Mucosa of stomach (tissue), 1 donor: ENCODE results near the gene RNF152.

Source experiments
- H3K27me3 ChIP-seq: one replicate; pipeline ENCODE4 v1.7.0; 2013; ENCODE audit warnings: mild to moderate bottlenecking, low read length; ENCODE audit not compliant: control insufficient read depth, insufficient read depth
- H3K36me3 ChIP-seq: one replicate; pipeline ENCODE4 v1.7.0; 2013; ENCODE audit warnings: low read length; ENCODE audit not compliant: control insufficient read depth, insufficient read depth
- H3K4me1 ChIP-seq: one replicate; pipeline ENCODE4 v1.7.0; 2013; ENCODE audit warnings: mild to moderate bottlenecking, low read length; ENCODE audit not compliant: control insufficient read depth, insufficient read depth
- H3K4me3 ChIP-seq: one replicate; pipeline ENCODE4 v1.7.0; 2013; ENCODE audit warnings: low read length
- H3K9ac ChIP-seq: one replicate; pipeline ENCODE4 v1.7.0; 2013; ENCODE audit warnings: mild to moderate bottlenecking, low read length, moderate library complexity
- H3K9me3 ChIP-seq: one replicate; pipeline ENCODE4 v1.7.0; 2013; ENCODE audit warnings: mild to moderate bottlenecking, low read length, moderate library complexity; ENCODE audit not compliant: control insufficient read depth
- donor health status: Pancreatic carcinoma.

Gene RNF152

DNA sequence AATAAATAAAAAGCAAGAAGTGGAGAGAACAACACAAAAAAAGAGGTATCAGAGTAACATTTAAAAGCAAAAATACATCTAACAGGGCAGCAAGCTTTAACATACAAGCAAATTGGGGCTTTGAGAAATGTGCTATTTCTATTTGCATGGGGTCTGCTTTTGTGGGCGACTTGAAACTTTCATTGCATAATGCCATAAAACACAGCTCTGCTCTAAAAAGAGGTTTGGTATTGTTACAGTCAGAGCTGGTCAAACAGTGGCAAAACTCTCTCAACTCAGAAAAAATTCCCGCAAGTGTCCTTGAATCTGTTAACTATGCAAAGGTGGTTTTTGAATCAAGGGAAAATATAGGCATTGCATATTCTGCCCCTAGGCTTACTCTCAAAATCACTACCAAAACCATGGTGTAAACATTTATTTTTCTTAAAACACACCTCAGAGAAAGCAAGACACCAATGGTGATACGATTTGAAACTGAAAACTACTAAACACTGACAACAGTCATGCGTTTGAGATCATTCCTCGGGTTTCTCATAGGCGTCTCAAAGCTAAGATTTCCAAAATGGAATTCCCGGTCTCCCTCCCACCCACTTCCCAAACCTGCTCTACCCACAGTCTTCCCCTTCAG is 45.5 kb downstream of the RNF152 start:
- Histone ChIP-seq H3K9ac (no peak overlapping the region), H3K36me3 (no peaks in the 10 kb centered on the region), H3K4me3 (no peak overlapping the region), H3K9me3 (no peaks in the 10 kb centered on the region), H3K4me1 (no peaks in the 10 kb centered on the region), H3K27me3 (no peaks in the 10 kb centered on the region)

DNA sequence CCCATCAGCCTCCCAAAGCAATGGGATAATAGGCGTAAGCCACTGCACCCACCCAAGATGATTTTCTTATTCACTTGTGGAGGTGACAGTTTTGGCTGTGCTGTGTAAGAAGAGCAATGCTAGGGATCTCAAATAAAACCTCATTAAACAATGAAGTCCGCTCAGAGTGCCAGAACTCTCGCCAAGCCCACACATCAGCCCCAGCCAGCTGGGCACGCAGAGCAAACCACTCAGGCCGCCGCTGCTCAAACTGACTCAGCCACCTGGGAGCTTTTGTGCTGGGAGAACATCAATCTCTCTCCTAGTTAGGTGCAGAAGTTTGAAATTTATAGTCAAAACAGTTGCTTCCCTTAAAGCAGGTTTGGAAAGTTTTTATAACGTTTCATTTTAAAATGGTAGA is 47.6 kb downstream of the RNF152 start:
- H3K9me3 ChIP-seq = no peaks in the 10 kb centered on the region
- no peaks in the 10 kb centered on the region for H3K4me1 ChIP-seq
- no peak overlapping the region for H3K9ac ChIP-seq
- no peaks in the 10 kb centered on the region for H3K36me3 ChIP-seq
- H3K27me3 ChIP-seq = no peaks in the 10 kb centered on the region
- no peak overlapping the region for H3K4me3 ChIP-seq

DNA sequence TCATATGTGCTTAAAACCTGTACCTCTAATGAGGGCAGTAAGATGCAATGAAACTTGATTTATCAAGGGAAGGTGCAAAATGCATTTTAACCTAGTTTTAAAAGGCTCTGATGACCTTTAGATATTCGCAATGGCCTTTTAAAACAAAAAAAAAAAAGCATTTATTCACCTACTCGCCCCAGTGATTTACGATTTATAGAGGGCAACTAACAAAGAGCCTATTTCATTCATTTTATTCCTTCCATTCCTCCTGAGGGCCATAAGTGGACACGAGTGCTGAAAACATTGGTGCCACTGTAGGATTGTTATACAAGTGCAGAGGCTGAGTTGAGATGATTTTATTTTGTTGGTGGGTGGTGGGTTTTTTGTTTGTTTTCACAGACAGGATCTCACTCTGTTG is 48.1 kb downstream of the RNF152 start:
- Histone ChIP-seq H3K4me1 (no peaks in the 10 kb centered on the region), H3K27me3 (no peaks in the 10 kb centered on the region), H3K36me3 (no peaks in the 10 kb centered on the region), H3K9ac (no peak overlapping the region), H3K4me3 (no peak overlapping the region), H3K9me3 (no peaks in the 10 kb centered on the region)

DNA sequence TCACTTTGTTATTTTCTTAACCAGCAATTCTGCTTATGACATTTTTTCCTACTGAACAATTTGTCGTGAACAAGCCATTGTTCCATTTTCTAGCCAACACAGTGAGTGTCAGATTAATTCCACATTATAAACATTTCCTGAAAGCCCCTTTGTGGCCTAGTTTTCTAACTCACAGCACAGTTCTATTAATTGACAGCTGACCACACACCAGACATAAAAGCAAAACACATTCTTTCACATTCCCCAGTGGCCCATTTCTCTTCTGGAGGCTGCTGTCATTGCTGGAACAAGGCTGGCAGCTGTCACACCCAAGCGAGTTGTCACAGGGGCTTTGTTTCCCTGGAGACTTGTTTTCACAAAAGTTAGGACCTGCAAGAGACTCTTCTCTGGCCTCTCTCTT is 50.7 kb downstream of the RNF152 start:
- H3K4me3 ChIP-seq = no peak overlapping the region
- no peak overlapping the region for H3K9ac ChIP-seq
- no peaks in the 10 kb centered on the region for H3K4me1 ChIP-seq
- no peaks in the 10 kb centered on the region for H3K27me3 ChIP-seq
- H3K9me3 ChIP-seq = no peaks in the 10 kb centered on the region
- no peaks in the 10 kb centered on the region for H3K36me3 ChIP-seq

GRCh38 chr18:61841706-61842105 is 51.1 kb downstream of the RNF152 start:
- Histone ChIP-seq H3K4me3 (no peak overlapping the region), H3K9me3 (no peaks in the 10 kb centered on the region)

GRCh38 chr18:61840324-61840723 is 52.5 kb downstream of the RNF152 start:
- H3K9ac ChIP-seq = no peak overlapping the region
- no peak overlapping the region for H3K4me3 ChIP-seq
- H3K36me3 ChIP-seq = no peaks in the 10 kb centered on the region
- no peaks in the 10 kb centered on the region for H3K4me1 ChIP-seq
- no peaks in the 10 kb centered on the region for H3K27me3 ChIP-seq
- H3K9me3 ChIP-seq = no peaks in the 10 kb centered on the region

More at GRCh38 chr18:61841706-61842105, 51.1 kb downstream of the RNF152 start:
- no peaks in the 10 kb centered on the region for H3K36me3 ChIP-seq
- H3K27me3 ChIP-seq = no peaks in the 10 kb centered on the region
- no peaks in the 10 kb centered on the region for H3K4me1 ChIP-seq
- H3K9ac ChIP-seq = no peak overlapping the region

DNA sequence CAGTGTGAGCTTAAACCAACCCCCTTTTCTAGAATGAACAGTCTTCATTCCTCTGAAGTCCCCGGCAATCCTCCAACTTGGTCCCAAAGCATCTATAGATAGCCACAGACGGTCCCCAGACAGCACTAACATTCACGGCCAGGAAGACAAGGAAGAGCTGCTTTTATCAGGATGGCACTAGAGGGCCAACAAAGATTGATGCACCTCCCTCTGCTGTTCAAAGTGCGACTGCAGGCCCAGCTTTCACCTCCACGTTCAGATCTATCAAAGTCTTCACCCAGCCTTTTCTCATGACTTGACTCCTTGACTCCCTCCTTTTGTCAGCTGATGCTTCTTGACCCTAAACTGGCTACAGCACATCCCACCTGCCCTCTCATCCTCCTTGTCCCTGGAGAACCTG is 54.3 kb downstream of the RNF152 start:
- no peaks in the 10 kb centered on the region for H3K4me1 ChIP-seq
- no peak overlapping the region for H3K9ac ChIP-seq
- H3K36me3 ChIP-seq = no peaks in the 10 kb centered on the region
- no peak overlapping the region for H3K4me3 ChIP-seq
- H3K27me3 ChIP-seq = peaks cover under 1% of the 10 kb centered on the region
- H3K9me3 ChIP-seq = no peaks in the 10 kb centered on the region

DNA sequence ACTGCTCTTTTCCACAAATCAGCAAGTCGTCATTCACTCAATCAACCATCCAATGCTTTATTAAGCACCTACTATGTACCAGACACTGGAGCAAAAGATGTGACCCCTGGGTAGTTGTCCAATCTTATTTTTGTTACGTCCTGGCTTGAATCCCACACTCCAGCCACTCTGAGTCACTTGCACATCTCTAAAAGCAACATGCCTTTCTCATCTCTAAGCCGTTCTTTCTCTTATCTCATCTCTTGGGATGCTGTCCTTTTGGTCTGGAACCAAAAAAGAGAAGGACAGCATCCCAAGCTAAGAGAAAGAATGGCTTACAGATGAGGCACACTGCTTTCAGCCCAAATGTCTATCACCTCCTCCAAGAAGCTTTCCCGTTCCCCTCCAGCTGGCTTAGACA is 58.8 kb downstream of the RNF152 start:
- Histone ChIP-seq H3K27me3 (peaks cover 4% of the 10 kb centered on the region), H3K4me1 (no peaks in the 10 kb centered on the region), H3K9me3 (no peaks in the 10 kb centered on the region), H3K4me3 (no peak overlapping the region), H3K9ac (no peak overlapping the region), H3K36me3 (no peaks in the 10 kb centered on the region)

GRCh38 chr18:61833387-61833786 is 59.4 kb downstream of the RNF152 start:
- Histone ChIP-seq H3K4me3 (no peak overlapping the region), H3K9me3 (no peaks in the 10 kb centered on the region), H3K36me3 (no peaks in the 10 kb centered on the region), H3K27me3 (peaks cover 4% of the 10 kb centered on the region), H3K9ac (no peak overlapping the region), H3K4me1 (no peaks in the 10 kb centered on the region)

DNA sequence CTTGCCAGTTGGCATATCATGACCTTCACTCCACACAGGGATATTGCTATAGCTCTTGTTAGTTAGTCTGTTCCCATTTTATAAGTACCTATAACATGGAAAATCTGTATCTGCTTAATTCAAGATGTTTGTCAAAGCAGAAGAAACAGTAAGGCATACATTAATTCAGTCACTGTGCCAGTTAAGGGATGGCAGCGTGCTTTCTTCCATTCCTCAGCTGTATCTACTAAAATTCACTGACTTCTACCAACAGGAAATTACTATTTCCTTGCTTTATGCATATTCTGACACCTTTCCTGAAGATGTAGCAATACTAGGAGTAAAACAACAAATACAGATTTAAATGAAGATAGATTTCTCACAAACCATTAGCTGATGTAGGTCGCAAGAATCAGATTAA is 59.9 kb downstream of the RNF152 start:
- H3K4me3 ChIP-seq = no peak overlapping the region
- H3K27me3 ChIP-seq = peaks cover 4% of the 10 kb centered on the region
- no peaks in the 10 kb centered on the region for H3K9me3 ChIP-seq
- no peaks in the 10 kb centered on the region for H3K4me1 ChIP-seq
- no peak overlapping the region for H3K9ac ChIP-seq
- H3K36me3 ChIP-seq = no peaks in the 10 kb centered on the region

DNA sequence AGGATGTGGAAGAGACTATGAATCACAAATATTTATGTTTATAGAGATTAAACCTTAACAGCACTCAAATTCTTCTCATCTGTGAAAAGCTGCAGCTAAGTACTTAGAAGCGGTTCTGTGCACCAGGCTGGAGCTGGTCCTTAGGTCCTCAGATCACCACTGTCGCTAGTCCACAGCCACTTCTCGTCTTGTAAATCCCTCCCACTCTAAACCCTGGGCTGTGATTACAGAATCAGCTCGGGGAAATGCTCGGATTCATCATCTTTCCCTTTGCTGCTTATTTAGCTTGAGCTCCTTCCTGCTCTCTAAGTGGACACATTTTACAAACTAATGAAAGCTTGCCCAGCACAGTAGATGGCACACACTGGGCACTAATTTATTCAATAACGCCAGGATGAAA is 61.7 kb downstream of the RNF152 start:
- peaks cover 4% of the 10 kb centered on the region for H3K27me3 ChIP-seq
- H3K4me3 ChIP-seq = no peak overlapping the region
- no peaks in the 10 kb centered on the region for H3K4me1 ChIP-seq
- no peaks in the 10 kb centered on the region for H3K36me3 ChIP-seq
- H3K9ac ChIP-seq = no peak overlapping the region
- H3K9me3 ChIP-seq = no peaks in the 10 kb centered on the region

DNA sequence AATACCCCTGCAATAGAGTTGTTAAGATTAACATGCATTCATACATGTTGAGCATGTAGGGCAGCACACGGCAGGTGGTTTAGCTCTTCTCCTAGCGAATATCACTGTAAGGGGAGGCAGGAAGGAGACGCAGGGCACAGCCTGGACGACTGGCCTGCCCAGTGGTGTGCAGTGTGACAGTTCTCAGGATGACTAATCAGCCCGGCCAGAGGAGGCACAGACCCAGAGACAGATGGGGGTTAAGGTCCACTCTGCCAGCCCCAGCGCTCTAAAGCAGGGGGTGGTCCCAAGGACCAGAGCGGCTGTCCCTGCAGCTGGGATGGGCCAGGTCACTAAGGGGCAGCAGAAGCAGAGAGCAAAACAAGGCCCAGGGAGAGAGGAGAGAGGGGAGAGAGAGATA is 63.7 kb downstream of the RNF152 start:
- Histone ChIP-seq H3K9me3 (no peaks in the 10 kb centered on the region), H3K36me3 (no peaks in the 10 kb centered on the region), H3K4me1 (no peaks in the 10 kb centered on the region), H3K9ac (no peak overlapping the region), H3K4me3 (no peak overlapping the region), H3K27me3 (peaks cover 8% of the 10 kb centered on the region)

DNA sequence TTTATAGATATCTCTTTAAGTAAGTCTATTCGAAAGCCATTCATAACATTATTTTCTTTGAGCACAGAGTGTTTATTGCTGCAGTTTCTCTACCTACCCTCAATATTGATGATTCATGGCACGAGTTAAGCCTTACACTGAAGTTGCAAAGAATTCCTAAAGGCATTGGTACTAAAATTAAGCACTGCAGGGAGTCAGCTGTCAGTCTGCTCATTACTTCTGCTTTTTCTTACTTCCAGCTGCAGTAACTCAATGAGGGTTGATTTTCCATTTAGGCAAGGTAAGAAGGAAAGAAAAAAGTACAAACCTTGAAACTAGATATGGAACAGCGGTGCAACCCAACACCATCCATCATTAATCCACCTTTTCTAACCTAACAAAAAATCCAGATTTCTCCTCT is 65.2 kb downstream of the RNF152 start:
- Histone ChIP-seq H3K4me3 (no peak overlapping the region), H3K9me3 (no peaks in the 10 kb centered on the region), H3K9ac (no peak overlapping the region), H3K4me1 (no peaks in the 10 kb centered on the region), H3K27me3 (peaks cover 4% of the 10 kb centered on the region), H3K36me3 (no peaks in the 10 kb centered on the region)
